Parathyroid adenoma (tissue), 2 donors: ENCODE results near the gene ATP6V0B.

Source experiments
- H2AFZ ChIP-seq: fragments of 300-600 bp; sonication (generic); one replicate; pipeline ENCODE4 v1.7.0; 2017; ENCODE audit warnings: antibody characterized with exemption, mild to moderate bottlenecking
- H3K27ac ChIP-seq: fragments of 300-600 bp; sonication (generic); one replicate; pipeline ENCODE4 v1.7.0; 2017
- H3K27me3 ChIP-seq: fragments of 300-600 bp; sonication (generic); one replicate; pipeline ENCODE4 v1.7.0; 2017; ENCODE audit warnings: low read length; ENCODE audit not compliant: control insufficient read depth, insufficient read depth
- H3K36me3 ChIP-seq: fragments of 300-600 bp; sonication (generic); one replicate; pipeline ENCODE4 v1.7.0; 2017; ENCODE audit warnings: low read length; ENCODE audit not compliant: control insufficient read depth, insufficient read depth
- H3K4me1 ChIP-seq: fragments of 300-600 bp; sonication (generic); one replicate; pipeline ENCODE4 v1.7.0; 2017; ENCODE audit warnings: control low read depth
- H3K4me2 ChIP-seq: fragments of 300-600 bp; sonication (generic); one replicate; pipeline ENCODE4 v1.7.0; 2017; ENCODE audit warnings: low read length
- H3K4me3 ChIP-seq: fragments of 300-600 bp; sonication (generic); one replicate; pipeline ENCODE4 v1.7.0; 2017; ENCODE audit warnings: low read depth, low read length
- H3K79me2 ChIP-seq: fragments of 300-600 bp; sonication (generic); one replicate; pipeline ENCODE4 v1.7.0; 2017; ENCODE audit warnings: control low read depth
- H3K9ac ChIP-seq: fragments of 300-600 bp; sonication (generic); one replicate; pipeline ENCODE4 v1.7.0; 2017; ENCODE audit warnings: mild to moderate bottlenecking
- H3K9me3 ChIP-seq: fragments of 300-600 bp; sonication (generic); one replicate; pipeline ENCODE4 v1.7.0; 2017; ENCODE audit warnings: low read length; ENCODE audit not compliant: control insufficient read depth
- TF ChIP-seq, protein P1 (sequence below): fragments of 300-600 bp; sonication (generic); IDR thresholded peaks from one replicate; pipeline ENCODE4 v1.7.0; 2017; ENCODE audit warnings: antibody characterized with exemption, mild to moderate bottlenecking
- donor health status: primary hyperparathyroidism.

Gene ATP6V0B

DNA sequence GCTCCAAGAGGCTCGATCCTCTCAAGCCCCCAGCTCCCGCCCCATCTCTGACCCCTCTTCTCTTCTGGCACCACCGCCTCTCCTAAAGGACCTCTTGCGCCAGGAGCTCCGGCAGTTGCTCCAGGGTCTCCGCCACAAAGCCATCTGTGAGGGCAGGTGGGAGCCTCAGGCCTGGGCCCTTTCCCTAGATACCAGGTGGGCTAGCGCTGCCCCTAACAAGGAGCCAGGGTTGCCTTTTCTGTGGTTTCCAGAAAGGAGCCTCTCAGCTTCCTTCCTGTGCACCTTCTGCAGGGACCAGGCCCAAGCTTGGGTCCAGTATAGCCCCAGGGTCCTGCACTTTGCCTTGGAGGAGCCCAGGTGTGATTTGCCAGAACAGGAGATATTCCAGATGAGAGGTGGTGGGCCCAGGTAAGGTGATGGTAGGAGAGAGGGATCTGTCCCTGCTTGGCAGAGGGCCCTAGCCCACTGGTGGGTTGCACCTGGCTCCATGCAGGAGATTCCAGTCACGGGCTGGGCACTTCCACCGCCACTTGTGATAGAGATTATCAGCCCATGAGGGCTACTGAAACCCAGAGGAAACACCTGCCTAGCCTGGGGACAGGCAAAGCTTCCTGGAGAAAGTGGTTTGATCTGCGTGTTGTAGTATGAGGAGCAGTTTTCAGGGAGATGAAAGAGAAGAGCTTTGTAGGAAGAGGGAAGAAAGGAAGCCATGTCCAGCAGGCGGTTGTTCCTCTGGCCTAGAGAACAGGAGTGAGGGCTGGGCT lies 17.7 kb downstream of the ATP6V0B start:
- no peaks in the 10 kb centered on the region for H3K27me3 ChIP-seq
- peak overlapping the region; percentile 87 for H3K4me2 ChIP-seq
- H3K36me3 ChIP-seq: no peaks in the 10 kb centered on the region
- peaks cover 2% of the 10 kb centered on the region for H3K4me1 ChIP-seq
- H3K9ac ChIP-seq: peak overlapping the region; percentile 19
- H3K27ac ChIP-seq: peak overlapping the region; percentile 86
- H3K79me2 ChIP-seq: no peaks in the 10 kb centered on the region
- H3K9me3 ChIP-seq: no peaks in the 10 kb centered on the region
- peak overlapping the region; percentile 85 for H2AFZ ChIP-seq
- TF ChIP-seq, protein P1, sequence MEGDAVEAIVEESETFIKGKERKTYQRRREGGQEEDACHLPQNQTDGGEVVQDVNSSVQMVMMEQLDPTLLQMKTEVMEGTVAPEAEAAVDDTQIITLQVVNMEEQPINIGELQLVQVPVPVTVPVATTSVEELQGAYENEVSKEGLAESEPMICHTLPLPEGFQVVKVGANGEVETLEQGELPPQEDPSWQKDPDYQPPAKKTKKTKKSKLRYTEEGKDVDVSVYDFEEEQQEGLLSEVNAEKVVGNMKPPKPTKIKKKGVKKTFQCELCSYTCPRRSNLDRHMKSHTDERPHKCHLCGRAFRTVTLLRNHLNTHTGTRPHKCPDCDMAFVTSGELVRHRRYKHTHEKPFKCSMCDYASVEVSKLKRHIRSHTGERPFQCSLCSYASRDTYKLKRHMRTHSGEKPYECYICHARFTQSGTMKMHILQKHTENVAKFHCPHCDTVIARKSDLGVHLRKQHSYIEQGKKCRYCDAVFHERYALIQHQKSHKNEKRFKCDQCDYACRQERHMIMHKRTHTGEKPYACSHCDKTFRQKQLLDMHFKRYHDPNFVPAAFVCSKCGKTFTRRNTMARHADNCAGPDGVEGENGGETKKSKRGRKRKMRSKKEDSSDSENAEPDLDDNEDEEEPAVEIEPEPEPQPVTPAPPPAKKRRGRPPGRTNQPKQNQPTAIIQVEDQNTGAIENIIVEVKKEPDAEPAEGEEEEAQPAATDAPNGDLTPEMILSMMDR: no peak
- H3K4me3 ChIP-seq: peak overlapping the region; percentile 70

DNA sequence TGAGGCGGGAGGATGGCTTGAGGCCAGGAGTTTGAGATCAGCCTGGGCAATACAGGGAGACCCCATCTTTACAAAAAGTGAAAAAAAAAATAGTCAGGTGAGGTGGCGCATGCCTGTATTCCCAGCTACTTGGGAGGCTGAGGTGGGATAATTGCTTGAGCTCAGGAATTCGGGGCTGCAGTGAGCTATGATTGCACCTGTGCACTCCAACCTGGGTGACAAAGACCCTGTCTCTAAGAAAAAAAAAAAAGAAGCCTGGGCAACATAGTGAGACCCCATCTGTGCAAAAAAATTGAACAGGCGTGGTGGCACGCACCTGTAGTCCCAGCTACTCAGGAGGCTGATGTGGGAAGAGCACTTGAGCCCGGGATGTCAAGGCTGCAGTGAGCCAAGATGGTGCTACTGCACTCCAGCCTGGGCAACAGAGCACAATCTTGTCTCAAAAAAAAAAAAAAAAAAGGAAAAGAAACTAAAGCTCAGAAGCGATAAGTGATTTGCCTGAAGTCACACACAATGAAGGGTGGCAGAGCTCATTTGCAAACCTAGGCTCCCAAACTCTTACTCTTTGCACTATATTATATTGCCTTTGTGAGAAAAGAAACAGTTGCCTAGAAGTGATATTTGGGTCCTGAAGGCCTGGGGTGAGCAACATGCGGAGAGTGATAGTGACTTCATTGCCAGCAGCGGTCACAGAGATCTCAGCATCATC lies 18.6 kb downstream of the ATP6V0B start:
- no peaks in the 10 kb centered on the region for H3K27me3 ChIP-seq
- H3K36me3 ChIP-seq: no peaks in the 10 kb centered on the region
- H3K4me2 ChIP-seq: no peak overlapping the region
- TF ChIP-seq, protein P1: no peak
- H3K4me1 ChIP-seq: peaks cover 2% of the 10 kb centered on the region
- no peak overlapping the region for H3K9ac ChIP-seq
- H3K79me2 ChIP-seq: no peaks in the 10 kb centered on the region
- H3K27ac ChIP-seq: no peak overlapping the region
- H3K4me3 ChIP-seq: no peak overlapping the region
- no peaks in the 10 kb centered on the region for H3K9me3 ChIP-seq
- H2AFZ ChIP-seq: no peak overlapping the region

DNA sequence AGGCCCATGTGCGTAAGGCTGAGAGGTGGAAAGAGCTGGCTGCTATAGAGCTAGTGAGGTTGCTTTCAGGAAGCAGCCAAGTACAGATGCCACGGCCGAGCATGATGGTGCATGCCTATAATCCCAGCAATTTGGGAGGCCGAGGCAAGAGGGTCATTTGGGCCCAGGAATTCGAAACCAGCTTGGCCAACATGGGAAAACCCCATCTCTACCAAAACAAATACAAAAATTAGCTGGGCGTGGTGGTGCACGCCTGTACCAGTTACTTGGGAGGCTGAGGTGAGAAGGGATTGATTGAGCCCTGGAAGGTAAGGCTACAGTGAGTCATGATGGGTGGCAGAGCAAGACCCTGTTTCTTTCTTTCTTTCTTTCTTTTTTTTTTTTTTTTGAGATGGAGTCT lies 19.3 kb downstream of the ATP6V0B start:
- H3K9ac ChIP-seq: no peak overlapping the region
- no peak overlapping the region for H3K27ac ChIP-seq
- peaks cover 2% of the 10 kb centered on the region for H3K4me1 ChIP-seq
- no peaks in the 10 kb centered on the region for H3K36me3 ChIP-seq
- TF ChIP-seq, protein P1: no peak
- H2AFZ ChIP-seq: no peak overlapping the region
- no peaks in the 10 kb centered on the region for H3K9me3 ChIP-seq
- no peaks in the 10 kb centered on the region for H3K27me3 ChIP-seq
- H3K4me2 ChIP-seq: no peak overlapping the region
- no peak overlapping the region for H3K4me3 ChIP-seq
- H3K79me2 ChIP-seq: no peaks in the 10 kb centered on the region

DNA sequence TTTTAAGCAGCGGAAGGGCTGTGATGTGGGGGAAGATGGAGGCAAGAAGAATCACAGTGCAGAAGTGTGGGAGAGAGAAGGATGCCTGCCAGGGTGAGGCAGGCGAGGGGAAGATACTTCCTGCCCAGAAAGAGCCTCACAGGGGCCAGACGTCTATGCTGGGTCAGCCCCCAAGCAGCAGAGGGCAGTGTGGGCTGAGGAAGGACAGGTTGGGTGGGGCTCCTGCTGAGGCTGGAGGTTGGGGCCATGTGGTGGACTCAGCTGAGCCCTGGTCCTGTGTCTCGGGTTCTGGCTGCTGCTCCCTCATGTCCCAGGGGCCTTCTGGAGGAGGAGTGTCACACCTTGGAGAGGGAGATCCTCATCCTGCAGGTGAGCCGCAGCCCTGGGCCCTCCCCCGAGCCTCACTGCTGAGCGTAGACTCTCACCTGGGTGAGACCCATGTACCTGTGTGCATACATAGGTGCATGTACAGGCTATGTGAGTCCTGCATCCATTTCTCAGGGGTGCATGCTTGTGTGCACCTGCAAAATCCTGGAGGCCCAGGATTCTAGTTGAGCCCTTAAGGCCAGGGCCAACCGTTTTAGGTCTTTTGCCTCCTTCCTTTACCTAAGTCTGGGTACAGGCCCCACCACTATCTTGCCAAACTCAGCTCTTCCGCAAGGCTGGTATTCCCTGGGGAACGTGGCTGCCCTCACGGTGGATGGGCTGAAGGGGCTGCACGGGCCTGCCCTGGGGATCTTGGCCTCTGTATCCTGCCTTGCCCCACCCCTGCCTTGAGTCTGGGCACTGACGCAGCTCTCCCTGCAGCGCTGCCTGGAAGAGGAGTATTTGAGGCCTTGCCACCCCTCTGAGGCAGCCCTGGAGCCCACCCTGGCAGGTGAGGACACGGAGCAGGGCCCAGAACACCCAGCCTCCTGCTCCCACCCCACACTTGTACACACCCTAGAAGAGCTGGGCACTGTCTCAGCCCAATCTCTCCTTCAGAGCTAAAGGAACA lies 20.3 kb downstream of the ATP6V0B start:
- Histone ChIP-seq H3K27ac (no peak overlapping the region), H3K4me3 (no peak overlapping the region), H3K36me3 (no peaks in the 10 kb centered on the region), H3K9ac (no peak overlapping the region), H3K9me3 (no peaks in the 10 kb centered on the region), H2AFZ (no peak overlapping the region), H3K4me2 (no peak overlapping the region), H3K27me3 (no peaks in the 10 kb centered on the region), H3K4me1 (peaks cover 2% of the 10 kb centered on the region), H3K79me2 (no peaks in the 10 kb centered on the region)
- TF ChIP-seq, protein P1: peak; percentile 9
